Stimulated activated CD4-positive, alpha-beta T cell treated with anti-CD3 and anti-CD28 coated beads, Interleukin-2, amount 100 ng/mL, for 4 hours (primary cell): ENCODE measurements around the gene C8A.

Experiments
- DNase-seq: peaks from one replicate; pipeline ENCODE4 v3.0.0-alpha.2; 2020; ENCODE audit warnings: low read depth

The C8A gene

GRCh38 chr1:56837244-56837939 lies 17.2 kb upstream of the C8A start:
- DNase-seq = no peak

- DNase-seq = no peak
Measured at GRCh38 chr1:56838759-56839158, 15.8 kb upstream of the C8A start.

GRCh38 chr1:56843544-56843943 lies 11.1 kb upstream of the C8A start:
- DNase-seq = no peak

- no peak for DNase-seq
Measured at GRCh38 chr1:56844545-56845136, 10.0 kb upstream of the C8A start.

- no peak for DNase-seq
Measured at GRCh38 chr1:56845343-56845742, 9.3 kb upstream of the C8A start.

- no peak for DNase-seq
Measured at GRCh38 chr1:56849750-56850149, 4.8 kb upstream of the C8A start.

GRCh38 chr1:56850411-56850810 lies 4.2 kb upstream of the C8A start:
- DNase-seq = no peak

- DNase-seq = no peak
Measured at GRCh38 chr1:56850922-56851321, 3.7 kb upstream of the C8A start.

GRCh38 chr1:56852476-56852875 lies 2.1 kb upstream of the C8A start:
- DNase-seq = no peak

GRCh38 chr1:56855190-56855589 lies 593 bp downstream of the C8A start:
- no peak for DNase-seq

- no peak for DNase-seq
Measured at GRCh38 chr1:56856186-56856585, 1.6 kb downstream of the C8A start.

GRCh38 chr1:56859287-56859686 lies 4.7 kb downstream of the C8A start:
- DNase-seq = no peak

- DNase-seq = no peak
Measured at GRCh38 chr1:56863265-56863992, 8.8 kb downstream of the C8A start.

- no peak for DNase-seq
Measured at GRCh38 chr1:56864430-56864829, 9.8 kb downstream of the C8A start.

- no peak for DNase-seq
Measured at GRCh38 chr1:56866656-56867055, 12.1 kb downstream of the C8A start.

- no peak for DNase-seq
Measured at GRCh38 chr1:56867491-56867890, 12.9 kb downstream of the C8A start.

- DNase-seq = no peak
Measured at GRCh38 chr1:56868761-56869160, 14.2 kb downstream of the C8A start.

GRCh38 chr1:56872597-56872996 lies 18.0 kb downstream of the C8A start:
- no peak for DNase-seq

GRCh38 chr1:56873213-56873612 lies 18.6 kb downstream of the C8A start:
- DNase-seq = no peak

GRCh38 chr1:56874689-56875088 lies 20.1 kb downstream of the C8A start:
- DNase-seq = no peak

GRCh38 chr1:56877973-56878372 lies 23.4 kb downstream of the C8A start:
- no peak for DNase-seq

GRCh38 chr1:56880774-56881173 lies 26.2 kb downstream of the C8A start:
- DNase-seq = no peak

- no peak for DNase-seq
Measured at GRCh38 chr1:56881417-56881816, 26.8 kb downstream of the C8A start.
